A673 (cell line): ENCODE data around the gene TNS3.

Experiments used
- EZH2 ChIP-seq: fragments of 200-600 bp; sonication (generic); IDR thresholded peaks from 2 replicates; pipeline ENCODE4 v1.6.1; 2017; ENCODE audit warnings: borderline replicate concordance, low read depth, mild to moderate bottlenecking, mixed read lengths, antibody characterized with exemption, low read length; ENCODE audit not compliant: poor library complexity, severe bottlenecking
- TF ChIP-seq, protein P1 (sequence below): fragments of 300-800, 200-600 bp; sonication (generic); conservative IDR thresholded peaks from 2 replicates; pipeline ENCODE4 v1.5.1; 2017; ENCODE audit warnings: low read depth, mild to moderate bottlenecking, antibody characterized with exemption, low read length, moderate library complexity, mixed read lengths

- TF ChIP-seq, protein P1, sequence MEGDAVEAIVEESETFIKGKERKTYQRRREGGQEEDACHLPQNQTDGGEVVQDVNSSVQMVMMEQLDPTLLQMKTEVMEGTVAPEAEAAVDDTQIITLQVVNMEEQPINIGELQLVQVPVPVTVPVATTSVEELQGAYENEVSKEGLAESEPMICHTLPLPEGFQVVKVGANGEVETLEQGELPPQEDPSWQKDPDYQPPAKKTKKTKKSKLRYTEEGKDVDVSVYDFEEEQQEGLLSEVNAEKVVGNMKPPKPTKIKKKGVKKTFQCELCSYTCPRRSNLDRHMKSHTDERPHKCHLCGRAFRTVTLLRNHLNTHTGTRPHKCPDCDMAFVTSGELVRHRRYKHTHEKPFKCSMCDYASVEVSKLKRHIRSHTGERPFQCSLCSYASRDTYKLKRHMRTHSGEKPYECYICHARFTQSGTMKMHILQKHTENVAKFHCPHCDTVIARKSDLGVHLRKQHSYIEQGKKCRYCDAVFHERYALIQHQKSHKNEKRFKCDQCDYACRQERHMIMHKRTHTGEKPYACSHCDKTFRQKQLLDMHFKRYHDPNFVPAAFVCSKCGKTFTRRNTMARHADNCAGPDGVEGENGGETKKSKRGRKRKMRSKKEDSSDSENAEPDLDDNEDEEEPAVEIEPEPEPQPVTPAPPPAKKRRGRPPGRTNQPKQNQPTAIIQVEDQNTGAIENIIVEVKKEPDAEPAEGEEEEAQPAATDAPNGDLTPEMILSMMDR = no peak
- TF ChIP-seq EZH2 = no peak
Measured at GRCh38 chr7:47343061-47343455, 238.9 kb downstream of the TNS3 start.
